ENCODE results near the gene RIMKLB. TPM values are rescaled to one million over a fixed set of nuclear protein-coding genes. Genes with fewer than 3 reads are reported as not detected.
"Not testable (repeated sequence)": the region's sequence is repeated elsewhere in the genome, so short reads cannot be mapped to it uniquely, and the experiment has no call there.

The RIMKLB gene
- total RNA-seq, 2 donors from 2014 or later = 4.3 to 6.0 TPM

DNA sequence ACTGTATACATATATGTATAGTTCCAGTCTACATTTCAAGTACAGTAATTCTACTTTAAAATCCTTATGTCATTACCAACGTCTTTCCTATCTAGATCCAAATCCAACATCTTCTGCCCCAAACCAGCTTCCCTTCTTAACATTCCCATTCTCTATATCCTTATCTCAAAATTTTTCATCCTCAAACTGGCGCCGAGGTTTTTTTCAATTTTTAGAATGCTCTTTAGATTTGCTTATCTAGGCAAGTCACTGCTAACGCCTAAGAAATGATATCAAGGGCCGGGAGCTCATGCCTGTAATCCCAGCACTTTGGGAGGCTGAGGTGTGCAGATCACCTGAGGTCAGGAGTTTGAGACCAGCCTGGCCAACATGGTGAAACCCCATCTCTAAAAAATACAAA, 48.3 kb downstream of the RIMKLB start:
- H3K27ac ChIP-seq = no peak overlapping the region
- no peaks in the 10 kb centered on the region for H3K27me3 ChIP-seq
- H3K4me1 ChIP-seq = no peaks in the 10 kb centered on the region
- H3K4me3 ChIP-seq = no peak overlapping the region
- TF ChIP-seq, protein P1, sequence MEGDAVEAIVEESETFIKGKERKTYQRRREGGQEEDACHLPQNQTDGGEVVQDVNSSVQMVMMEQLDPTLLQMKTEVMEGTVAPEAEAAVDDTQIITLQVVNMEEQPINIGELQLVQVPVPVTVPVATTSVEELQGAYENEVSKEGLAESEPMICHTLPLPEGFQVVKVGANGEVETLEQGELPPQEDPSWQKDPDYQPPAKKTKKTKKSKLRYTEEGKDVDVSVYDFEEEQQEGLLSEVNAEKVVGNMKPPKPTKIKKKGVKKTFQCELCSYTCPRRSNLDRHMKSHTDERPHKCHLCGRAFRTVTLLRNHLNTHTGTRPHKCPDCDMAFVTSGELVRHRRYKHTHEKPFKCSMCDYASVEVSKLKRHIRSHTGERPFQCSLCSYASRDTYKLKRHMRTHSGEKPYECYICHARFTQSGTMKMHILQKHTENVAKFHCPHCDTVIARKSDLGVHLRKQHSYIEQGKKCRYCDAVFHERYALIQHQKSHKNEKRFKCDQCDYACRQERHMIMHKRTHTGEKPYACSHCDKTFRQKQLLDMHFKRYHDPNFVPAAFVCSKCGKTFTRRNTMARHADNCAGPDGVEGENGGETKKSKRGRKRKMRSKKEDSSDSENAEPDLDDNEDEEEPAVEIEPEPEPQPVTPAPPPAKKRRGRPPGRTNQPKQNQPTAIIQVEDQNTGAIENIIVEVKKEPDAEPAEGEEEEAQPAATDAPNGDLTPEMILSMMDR (IDR thresholded peaks at IDR 0.05) = no peak
- H3K9ac ChIP-seq (ENCODE audit: low read depth in 2 of 2, low read length in 2 of 2) = no peak overlapping the region
- no peaks in the 10 kb centered on the region for H3K9me3 ChIP-seq
- no peak for DNase-seq
- intact Hi-C loops (cut with DNase I) = no loop called here
- no peaks in the 10 kb centered on the region for H3K36me3 ChIP-seq

DNA sequence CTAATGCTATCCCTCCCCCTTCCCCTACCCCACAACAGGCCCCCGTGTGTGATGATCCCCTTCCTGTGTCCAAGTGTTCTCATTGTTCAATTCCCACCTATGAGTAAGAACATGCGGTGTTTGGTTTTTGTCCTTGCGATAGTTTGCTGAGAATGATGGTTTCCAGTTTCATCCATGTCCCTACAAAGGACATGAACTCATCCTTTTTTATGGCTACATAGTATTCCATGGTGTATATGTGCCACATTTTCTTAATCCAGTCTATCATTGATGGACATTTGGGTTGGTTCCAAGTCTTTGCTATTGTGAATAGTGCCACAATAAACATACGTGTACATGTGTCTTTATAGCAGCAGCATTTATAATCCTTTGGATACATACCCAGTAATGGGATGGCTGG, 62.3 kb downstream of the RIMKLB start:
- H3K27ac ChIP-seq; H3K4me1 ChIP-seq; H3K9ac ChIP-seq (ENCODE audit: low read depth in 2 of 2, low read length in 2 of 2); DNase-seq; H3K4me3 ChIP-seq; intact Hi-C loops (cut with DNase I); H3K27me3 ChIP-seq; H3K36me3 ChIP-seq; H3K9me3 ChIP-seq: not testable (repeated sequence)

DNA sequence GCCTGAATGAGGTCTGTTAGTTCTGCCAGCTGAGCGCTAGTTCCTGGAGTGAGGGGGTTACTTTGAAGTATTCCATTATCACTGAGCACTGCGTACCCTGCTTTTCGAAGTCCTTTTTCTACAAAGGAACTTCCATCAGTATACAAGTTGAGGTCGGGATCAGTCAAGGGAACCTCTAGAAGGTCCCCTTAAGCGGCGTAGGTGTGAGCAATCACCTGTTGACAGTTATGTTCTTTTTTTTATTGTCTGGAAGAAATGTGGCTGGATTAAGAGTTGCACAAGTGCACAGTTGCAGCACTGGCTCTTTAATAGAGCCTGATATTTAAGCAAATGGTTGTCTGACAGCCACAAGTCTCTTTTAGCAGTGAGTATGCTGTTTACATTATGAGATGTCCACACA, 64.9 kb downstream of the RIMKLB start:
- H3K9ac ChIP-seq (ENCODE audit: low read depth in 2 of 2, low read length in 2 of 2); H3K4me3 ChIP-seq; H3K27ac ChIP-seq; H3K9me3 ChIP-seq; intact Hi-C loops (cut with DNase I); H3K4me1 ChIP-seq; H3K36me3 ChIP-seq; DNase-seq; H3K27me3 ChIP-seq: not testable (repeated sequence)

DNA sequence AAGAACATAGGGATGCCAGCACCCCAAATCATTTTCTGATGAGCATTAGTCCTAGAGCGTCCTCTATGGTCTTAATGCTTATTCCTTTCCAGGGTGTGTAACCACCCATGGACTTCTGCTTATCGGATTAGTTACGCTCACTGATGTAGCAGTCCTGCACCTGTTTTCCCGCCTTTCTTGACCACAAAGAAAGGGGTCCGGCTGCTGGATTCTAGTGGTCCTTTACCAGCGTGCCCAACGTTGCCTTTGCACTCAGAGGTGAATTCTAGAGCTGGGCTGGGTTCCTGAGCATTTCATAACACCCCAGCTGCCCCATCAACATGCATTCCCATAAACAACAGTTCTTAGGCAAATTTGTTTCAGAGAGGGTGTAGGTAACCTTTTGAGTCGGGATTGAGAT, 68.3 kb downstream of the RIMKLB start:
- H3K4me1 ChIP-seq; H3K4me3 ChIP-seq; H3K27me3 ChIP-seq; H3K9ac ChIP-seq (ENCODE audit: low read depth in 2 of 2, low read length in 2 of 2); H3K9me3 ChIP-seq; intact Hi-C loops (cut with DNase I); H3K27ac ChIP-seq; H3K36me3 ChIP-seq; DNase-seq: not testable (repeated sequence)

DNA sequence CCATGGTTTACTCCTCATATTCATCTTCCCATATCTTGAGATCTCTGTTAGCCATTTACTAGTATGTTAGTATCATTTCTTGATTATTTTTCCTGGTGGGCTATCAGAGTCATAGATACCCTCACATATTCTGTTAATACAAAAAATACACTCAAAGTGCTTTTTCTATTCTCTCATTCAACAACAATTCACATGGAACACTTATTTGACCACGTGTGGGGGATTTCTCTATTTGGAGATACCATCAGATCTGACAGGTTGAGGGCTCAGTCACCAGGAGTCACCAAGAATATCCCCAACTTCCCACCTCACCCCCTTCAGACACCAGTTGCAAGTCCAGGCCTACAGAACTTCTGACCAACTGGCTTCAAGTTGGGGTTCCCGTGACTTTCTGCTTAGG, 72.7 kb downstream of the RIMKLB start:
- H3K4me1 ChIP-seq = no peaks in the 10 kb centered on the region
- no peak for DNase-seq

DNA sequence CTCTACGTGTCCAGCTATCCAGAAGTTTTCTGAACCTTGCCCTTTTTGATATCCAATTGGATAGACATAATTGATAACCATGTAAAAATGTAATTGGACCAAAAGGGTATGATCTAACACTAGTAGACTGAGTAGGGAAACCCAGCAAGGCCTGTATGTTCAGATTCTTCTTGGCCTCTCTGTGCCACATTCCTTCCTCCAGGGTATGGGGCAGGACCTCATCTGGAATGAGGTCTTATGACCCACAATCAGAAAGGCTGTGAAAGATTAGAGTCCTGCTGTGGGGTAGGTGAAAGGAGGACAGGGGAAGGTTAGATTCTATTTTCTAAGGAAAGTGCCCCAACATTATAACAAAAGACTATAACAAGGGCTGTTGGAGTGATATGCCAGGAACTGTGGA, 73.3 kb downstream of the RIMKLB start:
- TF ChIP-seq, protein P1 (IDR thresholded peaks at IDR 0.05) = no peak
- Histone ChIP-seq H3K36me3 (no peaks in the 10 kb centered on the region), H3K4me3 (no peak overlapping the region), H3K27ac (no peak overlapping the region), H3K9ac (ENCODE audit: low read depth in 2 of 2, low read length in 2 of 2) (no peak overlapping the region), H3K27me3 (no peaks in the 10 kb centered on the region), H3K9me3 (no peaks in the 10 kb centered on the region), H3K4me1 (no peaks in the 10 kb centered on the region)
- intact Hi-C loops (cut with DNase I) = no loop called here
- no peak for DNase-seq

More for the DNA sequence above, 72.7 kb downstream of the RIMKLB start:
- intact Hi-C loops (cut with DNase I) = no loop called here
- H3K4me3 ChIP-seq = no peak overlapping the region
- no peaks in the 10 kb centered on the region for H3K27me3 ChIP-seq
- no peaks in the 10 kb centered on the region for H3K36me3 ChIP-seq
- H3K9me3 ChIP-seq = no peaks in the 10 kb centered on the region
- H3K27ac ChIP-seq = no peak overlapping the region
- TF ChIP-seq, protein P1 (IDR thresholded peaks at IDR 0.05) = no peak
- no peak overlapping the region for H3K9ac ChIP-seq (ENCODE audit: low read depth in 2 of 2, low read length in 2 of 2)

DNA sequence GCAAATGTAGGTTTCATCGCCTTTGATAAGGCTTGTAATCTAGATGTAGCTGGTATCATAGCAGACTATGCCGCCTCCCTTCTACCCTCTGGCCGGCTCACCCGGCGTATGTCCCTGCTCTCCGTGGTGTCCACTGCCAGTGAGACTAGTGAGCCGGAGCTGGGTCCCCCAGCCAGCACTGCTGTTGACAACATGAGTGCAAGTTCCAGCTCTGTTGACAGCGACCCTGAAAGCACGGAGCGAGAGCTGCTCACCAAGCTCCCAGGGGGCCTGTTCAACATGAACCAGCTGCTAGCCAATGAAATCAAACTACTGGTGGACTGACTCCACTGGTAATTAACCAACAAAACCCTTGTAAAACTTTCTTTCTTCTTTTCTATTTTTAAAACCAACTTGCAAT, 75.7 kb downstream of the RIMKLB start:
- no peaks in the 10 kb centered on the region for H3K4me1 ChIP-seq
- TF ChIP-seq, protein P1 (IDR thresholded peaks at IDR 0.05) = no peak
- H3K36me3 ChIP-seq = no peaks in the 10 kb centered on the region
- intact Hi-C loops (cut with DNase I) = no loop called here
- no peaks in the 10 kb centered on the region for H3K27me3 ChIP-seq
- no peak overlapping the region for H3K27ac ChIP-seq
- no peak overlapping the region for H3K9ac ChIP-seq (ENCODE audit: low read depth in 2 of 2, low read length in 2 of 2)
- no peaks in the 10 kb centered on the region for H3K9me3 ChIP-seq
- no peak for DNase-seq
- H3K4me3 ChIP-seq = no peak overlapping the region

All from colonic mucosa (tissue), 4 donors.